ENCODE data around the gene CHD6. TPM values are rescaled to one million over a fixed set of nuclear protein-coding genes. Genes with fewer than 3 reads are reported as not detected.
"Not testable (repeated sequence)": the region's sequence is repeated elsewhere in the genome, so short reads cannot be mapped to it uniquely, and the experiment has no call there.

CHD6 gene
- polyA plus RNA-seq, 12 donors: 18.6 to 47.8 (median 24.7) TPM; not detected in 1

GRCh38 chr20:41547221-41547620 is 71.0 kb downstream of the CHD6 start:
- no peak for DNase-seq

DNA sequence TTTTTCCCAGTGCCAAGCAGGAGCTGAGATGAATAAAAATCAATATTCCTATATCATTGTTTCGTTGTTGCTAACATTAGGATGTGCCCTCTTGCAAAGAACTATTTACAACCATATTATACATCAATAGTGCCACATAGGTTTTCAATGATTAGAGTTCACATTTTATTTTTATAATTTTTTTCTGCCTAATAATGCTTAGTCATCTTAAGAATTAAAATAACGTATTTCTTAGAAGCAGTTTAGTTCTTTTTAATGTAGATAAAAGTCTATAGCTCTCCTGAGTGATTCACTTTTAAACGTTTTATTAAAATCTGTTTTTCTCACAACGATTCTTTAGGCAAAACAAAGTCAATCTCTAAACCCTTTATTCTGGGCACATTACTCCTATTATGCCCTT is 71.6 kb downstream of the CHD6 start:
- no peak for DNase-seq

DNA sequence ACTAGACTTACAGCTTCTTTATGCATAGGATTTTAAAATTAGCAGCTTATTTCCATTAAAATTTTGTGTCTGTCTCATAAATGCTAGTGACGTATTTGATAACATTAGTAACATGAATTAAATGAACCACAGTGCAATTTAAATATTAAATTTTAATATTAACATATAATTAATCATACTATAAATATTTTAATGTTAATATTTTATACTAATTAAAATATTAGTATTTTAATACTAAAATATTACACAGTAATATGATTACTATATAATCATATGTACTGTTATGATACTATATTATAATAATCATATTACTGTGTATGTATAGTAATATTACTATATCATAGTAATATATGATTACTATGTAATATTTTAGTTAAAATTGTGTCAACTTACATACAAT is 73.7 kb downstream of the CHD6 start:
- no peak for DNase-seq

DNA sequence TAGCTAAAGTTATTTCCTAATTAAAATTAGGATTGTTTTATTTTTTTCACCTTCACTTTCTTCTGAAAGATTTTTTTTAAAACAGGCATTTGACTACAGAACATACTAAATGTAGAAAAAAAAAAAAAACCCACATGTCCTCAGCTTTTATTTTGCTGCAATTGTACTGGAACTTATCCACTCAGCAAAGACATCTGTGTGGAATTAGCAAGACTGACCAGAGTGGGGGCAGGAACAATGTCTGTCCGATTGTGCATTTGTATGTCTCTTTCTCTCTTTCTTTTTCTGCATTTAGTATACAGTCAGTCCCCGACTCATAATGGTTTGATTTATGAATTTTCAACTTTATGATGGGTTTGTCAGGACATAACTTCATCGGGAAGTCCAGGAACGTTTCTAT is 77.3 kb downstream of the CHD6 start:
- DNase-seq: peak; percentile 35

DNA sequence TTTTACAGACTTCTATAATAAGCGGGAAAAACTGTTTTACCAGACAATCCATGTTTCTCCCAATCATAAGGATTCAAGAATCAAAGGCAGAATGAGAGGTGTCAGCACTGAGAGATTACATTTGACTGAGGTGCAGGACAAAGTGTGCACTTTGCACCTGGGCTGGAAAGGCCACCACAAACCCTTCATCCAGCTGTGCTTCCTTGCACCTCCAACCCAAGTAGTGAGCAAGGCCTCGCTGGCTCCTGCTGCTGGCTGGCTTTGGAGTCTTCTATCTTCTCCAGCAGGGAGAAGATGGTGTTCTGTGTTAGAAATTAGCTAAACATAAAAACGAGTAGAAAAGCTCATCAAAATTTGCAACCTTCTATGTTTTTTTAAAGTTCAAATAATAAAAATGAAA is 77.7 kb downstream of the CHD6 start:
- DNase-seq: no peak

- DNase-seq: no peak
Observed at GRCh38 chr20:41538810-41539596, 79.2 kb downstream of the CHD6 start.

GRCh38 chr20:41537865-41538264 is 80.3 kb downstream of the CHD6 start:
- no peak for DNase-seq

DNA sequence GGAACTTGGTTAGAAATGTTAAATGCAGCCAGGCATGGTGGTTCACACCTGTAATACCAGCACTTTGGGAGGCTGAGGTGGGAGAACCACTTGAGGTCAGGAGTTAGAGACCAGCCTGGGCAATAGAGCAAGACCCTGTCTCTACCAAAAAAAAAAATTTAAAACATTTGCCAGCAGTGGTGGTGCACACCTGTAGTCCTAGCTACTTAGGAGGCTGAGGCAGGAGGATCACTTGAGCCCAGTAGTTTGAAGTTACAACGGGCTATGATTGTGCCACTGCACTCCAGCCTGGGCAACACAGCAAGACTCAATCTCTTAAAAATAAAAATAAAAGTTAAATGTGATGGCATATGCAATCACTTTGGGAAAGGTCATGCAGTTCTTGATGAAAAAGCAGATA is 82.6 kb downstream of the CHD6 start:
- not testable (repeated sequence) for DNase-seq

DNA sequence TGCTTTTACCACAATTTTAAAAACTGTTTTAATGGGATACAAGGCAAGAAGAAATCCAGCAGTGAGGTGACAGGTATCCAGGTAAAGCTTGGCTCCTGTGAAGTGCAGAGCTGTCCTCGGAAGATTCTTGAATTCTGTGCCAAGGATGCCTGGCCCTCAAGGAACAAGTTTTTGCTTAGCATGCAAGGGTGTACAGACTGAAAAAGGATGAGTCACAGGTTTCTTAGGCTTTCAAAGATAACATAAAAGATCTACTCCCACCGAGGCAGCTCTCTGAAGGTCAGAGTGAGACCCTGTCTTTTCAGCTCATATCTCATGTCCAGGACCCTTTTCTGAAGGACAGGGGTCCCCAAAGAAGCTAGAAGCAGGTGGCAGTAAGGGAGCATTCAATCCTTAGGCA is 83.3 kb downstream of the CHD6 start:
- DNase-seq: no peak

DNA sequence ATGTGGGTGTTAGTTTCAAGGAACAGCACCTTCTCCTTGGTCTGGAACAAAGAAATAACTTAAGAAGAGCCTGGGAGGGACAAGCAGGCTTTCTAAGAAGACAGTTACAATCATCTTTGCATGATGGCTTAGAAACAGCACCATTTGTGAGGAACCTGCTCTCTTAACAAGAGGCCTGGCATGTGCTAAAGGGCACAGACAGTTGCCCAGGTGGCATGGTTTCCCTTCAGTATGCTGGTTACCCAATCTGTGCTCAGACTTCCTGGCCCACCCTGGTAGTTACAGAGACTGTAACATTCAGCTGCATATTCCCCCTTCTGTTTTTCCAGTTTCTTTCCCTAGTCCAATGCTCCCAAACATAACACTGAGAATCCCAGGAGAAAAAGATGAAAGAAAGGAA is 84.0 kb downstream of the CHD6 start:
- DNase-seq: no peak

DNA sequence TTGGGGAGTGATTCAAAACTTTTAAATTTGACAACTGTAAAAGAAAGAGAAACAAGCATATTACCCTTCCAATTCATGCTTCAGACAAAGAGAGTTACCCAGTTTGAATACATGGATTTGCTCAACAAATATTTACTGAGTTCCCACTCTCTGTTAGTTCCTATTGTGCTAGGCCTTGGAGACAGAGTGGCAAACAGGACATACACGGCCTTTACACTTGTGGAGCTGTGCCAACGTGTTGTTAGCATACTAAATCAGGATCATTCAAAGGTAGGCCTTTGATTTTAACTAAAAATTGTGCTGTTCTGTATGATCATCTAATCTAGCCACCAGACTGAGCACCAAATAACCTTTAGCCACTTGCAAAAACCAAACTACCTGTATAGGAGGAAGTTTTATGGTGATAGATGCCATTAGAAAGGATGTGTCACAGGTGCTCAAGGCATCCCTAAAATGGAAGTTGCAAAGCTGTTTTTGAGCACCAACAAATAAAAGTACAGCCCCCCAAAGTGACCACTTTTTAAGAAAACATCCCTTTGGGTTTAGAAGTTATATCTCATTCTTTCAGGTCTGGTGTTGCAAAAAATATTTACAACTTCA is 84.5 kb downstream of the CHD6 start:
- DNase-seq: no peak

- DNase-seq: no peak
Observed at GRCh38 chr20:41532935-41533334, 85.2 kb downstream of the CHD6 start.

GRCh38 chr20:41531518-41532275 is 86.5 kb downstream of the CHD6 start:
- no peak for DNase-seq

DNA sequence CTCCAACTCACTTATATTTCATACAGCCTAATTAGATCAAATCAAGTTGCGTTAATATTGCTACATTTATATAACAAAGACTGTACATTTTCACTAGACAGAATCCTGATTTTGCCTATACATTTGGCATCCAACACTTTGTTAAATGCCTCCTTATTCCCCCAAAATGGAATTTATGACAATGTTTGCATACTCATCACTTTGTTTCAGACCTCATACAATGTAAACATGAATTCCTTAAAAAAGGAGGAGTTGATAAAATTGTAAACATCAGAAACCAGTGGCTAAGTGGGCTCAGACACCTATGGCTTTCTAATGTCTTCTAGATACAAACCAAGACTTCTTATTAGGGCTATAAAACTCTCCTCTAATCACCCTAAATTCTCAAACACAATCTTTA is 87.3 kb downstream of the CHD6 start:
- DNase-seq: no peak

DNA sequence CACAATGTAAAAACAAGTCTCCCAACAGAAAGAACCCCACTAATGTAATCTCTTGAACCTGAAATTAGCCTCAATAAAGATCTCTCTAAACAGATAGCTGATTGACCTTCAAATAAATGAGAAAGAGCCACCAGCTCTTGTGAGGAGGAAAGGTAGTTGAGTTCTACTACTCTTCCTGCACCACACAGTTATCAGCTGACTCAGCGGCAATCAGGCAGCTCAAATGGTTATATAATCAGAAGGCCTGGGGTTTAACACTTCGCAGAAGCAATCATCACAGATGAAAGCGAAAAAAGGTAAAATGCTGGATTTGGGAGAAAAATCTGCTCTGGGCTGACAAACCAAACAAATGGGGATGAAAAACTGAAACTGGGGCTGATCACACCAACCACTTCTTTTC is 91.8 kb downstream of the CHD6 start:
- no peak for DNase-seq

DNA sequence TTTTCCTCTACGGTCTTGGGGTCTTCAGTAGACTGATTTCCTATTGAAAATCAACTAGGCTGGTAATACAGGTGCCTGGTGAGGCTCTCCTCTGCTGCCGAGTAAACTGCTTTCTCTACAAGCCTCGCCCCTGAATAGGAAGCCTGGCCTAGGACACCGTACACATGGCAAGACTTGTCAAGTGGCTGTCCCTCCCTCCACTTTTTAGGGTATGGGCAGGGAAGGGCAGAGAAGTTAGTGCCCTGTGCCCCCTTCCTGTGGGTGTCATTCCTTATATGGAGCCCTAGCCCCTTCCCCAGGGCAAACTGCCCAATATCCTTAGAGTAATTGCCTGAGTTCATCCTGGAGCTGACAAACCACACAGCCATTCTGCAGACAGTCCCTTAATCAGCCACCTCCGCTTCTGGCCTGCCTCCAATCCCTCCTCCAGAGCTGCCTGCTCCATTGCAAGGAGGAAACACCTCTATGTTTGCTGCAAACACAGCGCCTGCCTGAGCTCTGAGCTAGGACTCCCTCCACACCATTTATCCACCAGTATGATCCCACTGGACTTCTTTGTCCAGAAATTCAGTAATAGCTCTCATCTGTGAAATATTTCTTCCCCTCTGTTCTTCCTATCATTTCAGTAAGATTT is 93.1 kb downstream of the CHD6 start:
- DNase-seq: peak; percentile 40

DNA sequence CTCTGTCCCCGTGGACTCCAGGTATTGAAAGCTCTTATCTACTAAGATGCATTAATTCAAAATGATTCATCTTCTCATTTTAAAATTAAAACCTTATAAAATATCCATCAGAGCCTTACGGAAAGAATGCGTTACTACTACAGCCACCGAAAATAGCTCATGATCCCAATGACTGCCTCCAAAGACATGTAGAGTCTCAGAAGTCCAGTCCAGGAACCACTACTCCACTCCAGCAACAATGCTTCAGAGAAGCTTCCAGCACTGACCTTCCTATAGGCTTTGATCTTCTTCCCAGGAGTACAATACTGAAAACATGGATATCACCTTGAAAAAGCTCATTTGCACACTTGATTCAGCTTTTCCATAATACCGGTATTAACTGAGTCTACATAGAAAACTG is 94.3 kb downstream of the CHD6 start:
- DNase-seq: no peak

DNA sequence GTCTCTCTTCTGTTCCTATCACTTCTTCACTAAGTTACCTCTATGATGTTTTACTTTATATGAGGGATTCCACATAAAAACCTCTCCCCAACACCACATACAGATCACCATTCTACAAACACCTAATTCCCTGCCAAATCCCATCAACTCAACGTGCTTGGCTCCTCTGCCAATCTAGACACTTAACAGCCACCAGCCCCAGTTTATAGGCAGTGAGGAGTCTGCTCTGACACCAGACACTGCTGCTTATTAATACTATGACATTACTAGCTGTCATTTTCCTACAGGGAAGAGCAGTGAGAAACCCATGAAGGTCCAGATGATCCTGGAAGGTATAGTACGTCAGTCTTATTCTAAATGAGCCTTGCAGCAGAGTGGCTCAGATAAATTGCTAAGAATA is 104.3 kb downstream of the CHD6 start:
- no peak for DNase-seq

DNA sequence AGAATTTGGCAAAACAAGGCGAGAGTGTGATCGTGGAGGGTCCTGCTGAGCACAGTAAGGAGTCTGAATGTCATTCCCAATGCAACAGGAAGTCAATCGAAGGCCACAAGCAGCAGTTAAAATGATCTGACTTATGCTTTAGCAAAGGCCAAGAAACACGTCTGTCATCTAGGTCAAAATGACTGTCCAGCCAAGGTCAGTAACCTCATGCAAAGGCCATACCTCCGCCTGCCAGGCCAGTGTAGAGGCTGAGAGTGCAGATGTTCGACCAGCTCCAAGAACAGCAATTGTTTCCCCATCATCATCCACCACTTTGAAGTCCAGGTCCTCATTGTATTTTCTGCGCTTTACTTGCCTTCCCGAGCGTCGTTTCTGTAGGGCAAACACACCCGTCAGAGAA is 105.6 kb downstream of the CHD6 start:
- no peak for DNase-seq

DNA sequence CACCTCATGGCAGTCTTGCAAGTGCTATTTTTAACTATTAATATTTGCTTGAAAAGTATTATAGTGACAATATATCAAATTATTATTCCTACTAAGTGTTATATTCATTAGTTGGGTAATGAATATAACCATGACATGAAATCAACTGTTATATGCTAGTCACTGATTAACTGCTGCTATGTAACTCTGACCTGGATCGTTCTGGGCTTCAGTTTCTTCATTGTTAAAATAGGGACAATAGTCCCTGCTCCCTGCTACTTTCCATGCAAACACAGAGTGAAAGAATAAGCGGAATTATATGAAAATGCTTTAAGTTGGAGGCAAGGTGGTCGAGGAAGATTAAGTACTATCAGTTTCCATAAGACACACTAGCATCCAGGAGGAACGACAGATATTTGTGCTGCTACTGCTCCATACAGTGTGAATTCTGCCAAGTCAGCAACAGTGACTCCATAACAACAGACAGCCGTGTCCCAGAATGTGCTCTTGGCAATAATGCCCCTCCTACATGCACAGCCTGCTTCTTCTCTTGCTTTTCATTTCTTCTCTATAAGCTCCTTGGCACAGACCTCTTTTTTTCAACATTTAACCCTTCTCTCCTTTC is 107.2 kb downstream of the CHD6 start:
- no peak for DNase-seq

- no peak for DNase-seq
Observed at GRCh38 chr20:41510224-41510623, 108.0 kb downstream of the CHD6 start.
